HepG2 (cell line): Measurements from ENCODE around the gene GJD4. TPM values are rescaled to one million over a fixed set of nuclear protein-coding genes. Genes with fewer than 3 reads are reported as not detected.

Experiments used
- ATAC-seq: fragments of 200-7000 bp; cut with Tn5 transposase; 3 replicates; pipeline ENCODE4 v1.9.1; 2020; ENCODE audit warnings: mild to moderate bottlenecking, moderate library complexity
- BruUV-seq: library from RNA; stranded (reverse); fragments of 400-500 nt; replicated peaks from 2 replicates; lab custom pipeline; 2021; lab: Mats Ljungman, UMichigan
- CTCF ChIA-PET: fragments of 300-600 bp; formaldehyde crosslinking; extraction: SDS; loops from one replicate; lab custom pipeline; 2021; ENCODE audit warnings: low total read pairs, inconsistent platforms, low intra/inter-chr PET ratio; lab: Yijun Ruan, JAX
- POLR2A ChIA-PET: fragments of 350-600 bp; sonication (Branson Sonifier 250); formaldehyde crosslinking; loops from one replicate; lab custom pipeline; 2020; ENCODE audit warnings: antibody characterized with exemption, inconsistent platforms; lab: Yijun Ruan, JAX
- DNase-seq: peaks from one replicate; pipeline ENCODE4 v3.0.0-alpha.2; 2015; ENCODE audit warnings: low spot score
- FAIRE-seq: peaks from 3 replicates; lab custom pipeline; 2011; peaks lifted over from hg19 to GRCh38; lab: Jason Lieb, UNC
- H2AFZ ChIP-seq: one replicate; pipeline ENCODE4 v1.6.1; 2011; ENCODE audit warnings: low read length, inconsistent platforms
- H3K27ac ChIP-seq: fragments of 300-600 bp; 3 replicates; pipeline ENCODE4 v1.8.0; 2011; ENCODE audit warnings: mixed run types, mild to moderate bottlenecking, mixed read lengths, low read length, inconsistent platforms; ENCODE audit not compliant: insufficient read depth; ENCODE audit errors: extremely low read length
- H3K27me3 ChIP-seq, 2 experiments: fragments of 200-600 bp in 1 of 2; 2 replicates in 1 of 2; 3 replicates in 1 of 2; pipeline versions ENCODE4 v1.6.0 to v1.8.0; 2011; ENCODE audit warnings: low read length in 2 of 2, mild to moderate bottlenecking in 2 of 2, moderate library complexity in 2 of 2, inconsistent platforms in 1 of 2; ENCODE audit not compliant: insufficient read depth in 2 of 2, control insufficient read depth in 1 of 2
- H3K36me3 ChIP-seq, 2 experiments: fragments of 200-600 bp in 1 of 2; replicated peaks in 1 of 2; 2 replicates in 1 of 2; 3 replicates in 1 of 2; pipeline versions ENCODE4 v1.5.1 to v1.8.0; 2011; ENCODE audit warnings: low read length in 2 of 2, inconsistent platforms in 1 of 2; ENCODE audit not compliant: insufficient read depth in 2 of 2, control insufficient read depth in 1 of 2
- H3K4me1 ChIP-seq: 2 replicates; pipeline ENCODE4 v1.5.1; 2012; ENCODE audit warnings: low read length, inconsistent platforms; ENCODE audit not compliant: insufficient read depth
- H3K4me2 ChIP-seq: 2 replicates; pipeline ENCODE4 v1.6.0; 2011; ENCODE audit warnings: low read depth, low read length, inconsistent platforms
- H3K4me3 ChIP-seq, 3 experiments: fragments of 200-600 bp in 1 of 3; sonication (generic), shearing (Covaris generic) in 1 of 3; replicated peaks in 1 of 3; 2 replicates each; pipeline ENCODE4 v1.5.1; 2011 to 2016; ENCODE audit warnings: low read length in 3 of 3, inconsistent platforms in 2 of 3, low read depth in 2 of 3, mild to moderate bottlenecking in 2 of 3, control low read depth in 1 of 3, mixed read lengths in 1 of 3; ENCODE audit not compliant: insufficient read depth in 1 of 3
- H3K79me2 ChIP-seq: one replicate; pipeline ENCODE4 v1.6.1; 2011; ENCODE audit warnings: low read length, inconsistent platforms; ENCODE audit not compliant: insufficient read depth
- H3K9ac ChIP-seq: 2 replicates; pipeline ENCODE4 v1.6.0; 2011; ENCODE audit warnings: mild to moderate bottlenecking, low read depth, low read length, inconsistent platforms; ENCODE audit not compliant: insufficient read depth
- H3K9me3 ChIP-seq: 2 replicates; pipeline ENCODE4 v1.5.1; 2012; ENCODE audit warnings: mild to moderate bottlenecking, low read length
- H4K20me1 ChIP-seq: 2 replicates; pipeline ENCODE4 v1.6.0; 2011; ENCODE audit warnings: inconsistent platforms, mild to moderate bottlenecking, low read length, moderate library complexity; ENCODE audit not compliant: insufficient read depth
- FLYWCH1 ChIP-seq: sonication (generic); formaldehyde crosslinking; IDR thresholded peaks from 2 replicates; pipeline ENCODE4 v1.8.1; 2023; ENCODE audit warnings: mild to moderate bottlenecking, missing genetic modification reagents
- GLI4 ChIP-seq: sonication (generic); formaldehyde crosslinking; IDR thresholded peaks from 2 replicates; pipeline ENCODE4 v1.5.1; 2020; ENCODE audit warnings: missing genetic modification reagents, mild to moderate bottlenecking, moderate library complexity, borderline replicate concordance
- IKZF1 ChIP-seq: fragments of 450-650 bp; IDR thresholded peaks from 2 replicates; pipeline ENCODE4 v1.7.1; 2016
- MAZ ChIP-seq, 2 experiments: sonication (generic) in 1 of 2; formaldehyde crosslinking in 1 of 2; IDR thresholded peaks; 2 replicates each; pipeline versions ENCODE4 v1.5.0 to v1.6.1; 2012 to 2020; ENCODE audit warnings: low read depth in 2 of 2, mild to moderate bottlenecking in 2 of 2, borderline replicate concordance in 1 of 2, improper control_type of control experiment in 1 of 2, low read length in 1 of 2, missing genetic modification reagents in 1 of 2, moderate library complexity in 1 of 2
- ZBTB49 ChIP-seq: sonication (generic); formaldehyde crosslinking; IDR thresholded peaks from 2 replicates; pipeline ENCODE4 v1.4.0; 2020; ENCODE audit warnings: missing genetic modification reagents, borderline replicate concordance
- ZKSCAN1 ChIP-seq: fragments of 150-350 bp; IDR thresholded peaks from 2 replicates; pipeline ENCODE4 v1.6.1; 2014; ENCODE audit warnings: low read length
- WGBS: methylation state at CpG from one replicate; pipeline ENCODE4 v1.1.6; 2017; ENCODE audit warnings: low lambda C conversion rate; 5-methylcytosine and 5-hydroxymethylcytosine counted together
- in situ Hi-C: cut with HindIII; loops from 2 replicates; pipeline ENCODE4 v1.10.0; 2017; ENCODE audit warnings: low pct_unique_long_range_greater_than_20kb; ENCODE audit not compliant: extremely low pct_ligation_motif_present
- intact Hi-C: fragments of 100-400 bp; cut with micrococcal nuclease; formaldehyde crosslinking; loops from one replicate; pipeline ENCODE4 v1.10.0; 2022; ENCODE audit not compliant: unreplicated experiment
- polyA plus RNA-seq, 8 experiments: library from polyadenylated mRNA; depleted of rRNA in 3 of 8; stranded (reverse) in 7 of 8; unstranded in 1 of 8; fragments of >200 nt; fragmentation: Illumina TruSeq in 4 of 8; extraction: Trizol in 4 of 8; gene quantifications; 2 replicates each; pipeline versions ENCODE4 v1.2.1 to v1.2.3, GENCODE V29; 2011 to 2016; ENCODE audit warnings: low read depth in 4 of 8, missing spikeins in 1 of 8, mixed read lengths in 1 of 8; ENCODE audit not compliant: insufficient read depth in 1 of 8
- total RNA-seq, 5 experiments: library from RNA; depleted of rRNA; stranded (reverse); fragments of >200 nt; fragmentation: Illumina TruSeq; extraction: Trizol; gene quantifications; 2 replicates each; pipeline ENCODE4 v1.2.3, GENCODE V29; 2016; ENCODE audit warnings: low read depth in 1 of 5

GJD4 gene
- total and polyA plus RNA-seq, 2 of the 13 experiments (the other 11 are each of a cell fraction or from before 2014, with no cell fraction given), result not detected

- H2AFZ ChIP-seq, result no peak overlapping the region
Measured at GRCh38 chr10:35562427-35562826, 42.7 kb upstream of the GJD4 start.

More at GRCh38 chr10:35562427-35562826, 42.7 kb upstream of the GJD4 start:
- ChIA-PET CTCF (no interaction called here), POLR2A (no interaction called here)
- TF ChIP-seq MAZ (IDR thresholded peaks at IDR 0.05; ENCODE audit: borderline replicate concordance, low read depth, low read length) (no peak), MAZ (CRISPR knock-in tag; IDR thresholded peaks at IDR 0.05; ENCODE audit: low read depth) (no peak), FLYWCH1 (CRISPR knock-in tag) (no peak), ZBTB49 (CRISPR knock-in tag) (no peak), GLI4 (no peak), ZKSCAN1 (no peak), IKZF1 (no peak)
- Histone ChIP-seq H3K4me2 (no peak overlapping the region), H3K36me3 (peaks cover 16 to 50% of the 10 kb centered on the region in 2 experiments), H3K9ac (no peak overlapping the region), H4K20me1 (no peaks in the 10 kb centered on the region), H3K4me3 (no peak overlapping the region), H3K27ac (no peak overlapping the region), H3K9me3 (no peaks in the 10 kb centered on the region), H3K79me2 (no peaks in the 10 kb centered on the region), H3K4me1 (no peaks in the 10 kb centered on the region), H3K27me3 (no peaks in the 10 kb centered on the region)
- whole genome bisulfite sequencing, result 100% methylated on average over 1 of the region's 1 CpG
- no TSS peak for BruUV-seq
- in situ Hi-C loops, result loop anchor here (25.0 kb wide), 1 partner anchor 450 kb away; no protein-coding TSS in a partner anchor
- FAIRE-seq, result no peak
- no peak for ATAC-seq
- DNase-seq, result no peak
- intact Hi-C loops, result loop anchor here (2.0 kb wide), 1 partner anchor 224 kb away; no protein-coding TSS in a partner anchor
